Fibroblast of pulmonary artery (primary cell): ENCODE results near the gene CKS1B.

Experiments
- DNase-seq: peaks from one replicate; pipeline ENCODE4 v3.0.0-alpha.2; 2010; ENCODE audit warnings: low read depth
- H3K4me3 ChIP-seq: replicated peaks from 2 replicates; pipeline ENCODE4 v1.5.1; 2011; ENCODE audit warnings: low read depth, mild to moderate bottlenecking, control low read depth, low read length, moderate library complexity
- TF ChIP-seq, protein P1 (sequence below): IDR thresholded peaks from 2 replicates; pipeline ENCODE4 v1.5.1; 2011; ENCODE audit warnings: mild to moderate bottlenecking, control low read depth, low read length, inconsistent platforms; ENCODE audit errors: missing control alignments

CKS1B gene

DNA sequence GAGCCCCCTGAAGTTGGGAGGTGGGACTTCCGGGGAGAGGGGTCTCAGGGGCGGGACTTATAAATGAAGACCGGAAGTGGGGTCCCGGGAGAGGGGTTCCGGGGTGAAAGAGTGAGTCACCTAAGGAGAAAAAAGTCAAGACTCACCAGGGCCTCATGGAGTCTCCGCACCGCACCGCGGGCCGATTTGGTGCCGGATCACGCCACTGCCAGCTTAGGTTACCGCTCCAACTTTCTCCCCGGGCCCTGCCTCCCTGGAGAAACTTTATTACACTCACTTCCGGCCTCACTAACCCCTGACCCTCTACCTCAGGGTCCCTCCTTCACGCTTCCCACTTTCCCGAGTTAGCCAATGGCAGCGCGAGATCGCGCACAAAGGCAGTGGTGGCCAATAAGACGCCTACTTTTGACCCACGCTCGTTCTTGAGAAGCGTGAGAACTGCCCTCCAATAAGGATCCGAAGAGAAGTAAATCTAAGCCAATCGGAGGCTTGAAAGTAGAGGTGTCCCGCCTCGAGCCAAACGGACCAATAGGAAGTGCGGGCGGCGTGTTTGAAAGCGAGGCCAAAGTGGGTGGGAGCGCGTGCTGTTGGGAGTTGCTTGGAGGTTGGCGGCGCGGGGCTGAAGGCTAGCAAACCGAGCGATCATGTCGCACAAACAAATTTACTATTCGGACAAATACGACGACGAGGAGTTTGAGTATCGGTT is at the start of gene CKS1B:
TSS of gene CKS1B (plus strand) at position 580 of the 706 bp plus-strand sequence. CDS start at position 645, 65 bp downstream.
- peak; percentile 100 for DNase-seq
- peak within 1 kb of the TSS; percentile 83 for H3K4me3 ChIP-seq

DNA sequence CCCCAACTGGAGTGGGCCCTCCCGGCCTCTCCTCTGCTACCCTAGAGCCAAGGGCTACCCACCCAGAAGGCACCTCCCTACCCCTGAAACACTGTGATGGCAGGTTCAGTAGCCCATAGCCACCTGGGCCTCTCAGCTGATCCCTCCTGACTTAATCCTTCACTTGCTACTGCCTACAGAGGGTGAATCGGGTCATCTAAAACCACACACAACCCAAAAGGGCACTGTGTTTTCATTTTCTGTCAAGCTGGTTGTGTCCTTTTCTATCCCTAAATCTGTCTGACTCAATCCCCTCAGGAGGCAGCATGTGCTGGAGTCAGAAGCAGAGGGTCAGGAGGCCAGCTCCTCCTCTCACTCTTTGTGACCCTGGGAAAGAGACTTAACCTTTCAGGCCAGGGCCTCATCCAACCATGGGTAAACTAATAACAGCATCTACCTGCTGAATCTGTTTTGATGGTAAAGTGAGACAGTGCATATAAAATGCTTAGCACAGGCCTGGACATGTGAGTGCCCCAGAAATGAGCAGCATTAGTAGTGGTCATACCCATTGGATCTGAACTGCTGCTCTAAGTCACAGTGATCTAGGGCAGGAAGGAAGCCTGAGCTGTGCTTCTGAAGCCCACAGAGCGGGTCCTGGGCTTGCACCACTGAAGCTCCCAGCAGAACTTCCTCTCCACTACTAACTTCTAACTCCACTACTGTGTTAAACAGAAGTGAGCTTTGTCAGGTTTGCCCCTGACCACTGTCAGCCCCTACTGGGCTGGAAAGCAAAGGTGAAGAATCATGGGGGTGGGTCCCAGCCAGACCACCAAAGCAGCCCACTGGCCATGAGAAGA is 48.9 kb upstream of the CKS1B start:
- no peak overlapping the region for H3K4me3 ChIP-seq
- TF ChIP-seq, protein P1, sequence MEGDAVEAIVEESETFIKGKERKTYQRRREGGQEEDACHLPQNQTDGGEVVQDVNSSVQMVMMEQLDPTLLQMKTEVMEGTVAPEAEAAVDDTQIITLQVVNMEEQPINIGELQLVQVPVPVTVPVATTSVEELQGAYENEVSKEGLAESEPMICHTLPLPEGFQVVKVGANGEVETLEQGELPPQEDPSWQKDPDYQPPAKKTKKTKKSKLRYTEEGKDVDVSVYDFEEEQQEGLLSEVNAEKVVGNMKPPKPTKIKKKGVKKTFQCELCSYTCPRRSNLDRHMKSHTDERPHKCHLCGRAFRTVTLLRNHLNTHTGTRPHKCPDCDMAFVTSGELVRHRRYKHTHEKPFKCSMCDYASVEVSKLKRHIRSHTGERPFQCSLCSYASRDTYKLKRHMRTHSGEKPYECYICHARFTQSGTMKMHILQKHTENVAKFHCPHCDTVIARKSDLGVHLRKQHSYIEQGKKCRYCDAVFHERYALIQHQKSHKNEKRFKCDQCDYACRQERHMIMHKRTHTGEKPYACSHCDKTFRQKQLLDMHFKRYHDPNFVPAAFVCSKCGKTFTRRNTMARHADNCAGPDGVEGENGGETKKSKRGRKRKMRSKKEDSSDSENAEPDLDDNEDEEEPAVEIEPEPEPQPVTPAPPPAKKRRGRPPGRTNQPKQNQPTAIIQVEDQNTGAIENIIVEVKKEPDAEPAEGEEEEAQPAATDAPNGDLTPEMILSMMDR, result no peak
- no peak for DNase-seq

More for the DNA sequence above, at the start of gene CKS1B:
- TF ChIP-seq, protein P1, result no peak

GRCh38 chr1:154926201-154926600 is 48.3 kb upstream of the CKS1B start:
- no peak for DNase-seq
- no peak overlapping the region for H3K4me3 ChIP-seq
- TF ChIP-seq, protein P1, result no peak

- TF ChIP-seq, protein P1, result no peak
- no peak for DNase-seq
- H3K4me3 ChIP-seq, result no peak overlapping the region
These were observed 42.5 kb upstream of the CKS1B start for GRCh38 chr1:154931940-154932487.

DNA sequence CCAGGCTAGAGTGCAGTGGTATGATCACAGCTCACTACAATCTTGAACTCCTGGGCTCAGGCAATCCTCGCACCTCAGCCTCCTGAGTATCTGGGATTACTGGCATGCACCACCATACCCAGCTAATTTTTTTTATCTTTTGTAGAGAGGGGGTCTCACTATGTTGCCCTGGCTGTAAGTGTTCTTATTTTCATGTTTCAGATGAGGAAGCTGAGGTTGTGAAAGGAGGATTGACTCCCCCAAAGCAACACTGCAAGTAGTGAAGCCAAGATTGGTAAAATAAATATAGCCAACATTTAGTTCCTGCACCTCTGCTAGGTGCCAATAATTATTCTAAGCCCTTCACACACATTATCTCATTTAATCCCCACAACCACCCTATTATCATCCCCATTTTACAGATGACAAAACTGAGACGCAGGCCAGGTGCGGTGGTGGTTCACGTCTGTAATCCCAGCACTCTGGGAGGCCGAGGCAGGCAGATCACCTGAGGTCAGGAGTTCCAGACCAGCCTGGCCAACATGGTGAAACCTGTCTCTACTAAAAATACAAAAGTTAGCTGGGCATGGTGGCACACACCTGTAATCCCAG is 40.0 kb upstream of the CKS1B start:
- TF ChIP-seq, protein P1, result no peak
- no peak overlapping the region for H3K4me3 ChIP-seq
- no peak for DNase-seq

GRCh38 chr1:154935749-154936554 is 38.5 kb upstream of the CKS1B start:
- TF ChIP-seq, protein P1, result no peak
- H3K4me3 ChIP-seq, result peak overlapping the region; percentile 90
- DNase-seq, result no peak
